GM23338 (cell line): Measurements from ENCODE around the gene POLA2. TPM values are rescaled to one million over a fixed set of nuclear protein-coding genes. Genes with fewer than 3 reads are reported as not detected.
A peak's percentile ranks its signal among the peaks of the same experiment; 100 is the strongest.

Experiments used
- ATAC-seq: fragments of 200-7000 bp; cut with Tn5 transposase; 3 replicates; pipeline ENCODE4 v1.9.1; 2020
- DNase-seq: peaks from one replicate; pipeline ENCODE4 v3.0.0-alpha.2; 2015; ENCODE audit warnings: low spot score
- H2AFZ ChIP-seq: fragments of 200-600 bp; sonication (generic); 2 replicates; pipeline ENCODE4 v1.8.0; 2016; ENCODE audit warnings: antibody characterized with exemption, mild to moderate bottlenecking, moderate library complexity
- H3F3A ChIP-seq: fragments of 200-600 bp; sonication (generic); replicated peaks from 2 replicates; pipeline ENCODE4 v1.8.0; 2017; ENCODE audit warnings: antibody characterized with exemption, mixed run types, low read depth
- H3K27ac ChIP-seq: fragments of 200-600 bp; sonication (generic); 2 replicates; pipeline ENCODE4 v1.6.1; 2016; ENCODE audit warnings: low read depth
- H3K27me3 ChIP-seq: fragments of 200-600 bp; sonication (generic); 2 replicates; pipeline ENCODE4 v1.8.0; 2016; ENCODE audit warnings: mild to moderate bottlenecking, mixed run types, moderate library complexity; ENCODE audit not compliant: insufficient read depth
- H3K36me3 ChIP-seq: fragments of 200-600 bp; sonication (generic); 2 replicates; pipeline ENCODE4 v1.8.0; 2016; ENCODE audit warnings: mild to moderate bottlenecking; ENCODE audit not compliant: insufficient read depth
- H3K4me1 ChIP-seq: fragments of 200-600 bp; sonication (generic); 2 replicates; pipeline ENCODE4 v1.8.0; 2016; ENCODE audit warnings: mild to moderate bottlenecking, moderate library complexity; ENCODE audit not compliant: insufficient read depth
- H3K4me2 ChIP-seq: fragments of 200-600 bp; sonication (generic); 2 replicates; pipeline ENCODE4 v1.7.1; 2017; ENCODE audit warnings: mixed run types
- H3K4me3 ChIP-seq: fragments of 200-600 bp; sonication (generic); 2 replicates; pipeline ENCODE4 v1.6.1; 2016; ENCODE audit warnings: mixed run types
- H3K79me2 ChIP-seq: fragments of 200-600 bp; sonication (generic); replicated peaks from 2 replicates; pipeline ENCODE4 v1.8.0; 2017; ENCODE audit warnings: mild to moderate bottlenecking; ENCODE audit not compliant: insufficient read depth
- H3K9me2 ChIP-seq: fragments of 200-600 bp; sonication (generic); 2 replicates; pipeline ENCODE4 v1.8.0; 2017; ENCODE audit not compliant: insufficient read depth
- H4K20me1 ChIP-seq: fragments of 200-600 bp; sonication (generic); replicated peaks from 2 replicates; pipeline ENCODE4 v1.8.0; 2017; ENCODE audit warnings: mild to moderate bottlenecking; ENCODE audit not compliant: insufficient read depth
- H3K27ac Mint-ChIP-seq: 2 replicates; pipeline ENCODE4 v1.8.0; 2020; ENCODE audit warnings: inconsistent platforms, mild to moderate bottlenecking, moderate library complexity, mixed read lengths
- H3K27me3 Mint-ChIP-seq: 3 replicates; pipeline ENCODE4 v1.8.0; 2022; ENCODE audit warnings: low read depth, mild to moderate bottlenecking, moderate library complexity, mixed read lengths, inconsistent platforms; ENCODE audit not compliant: insufficient read depth, poor library complexity
- H3K36me3 Mint-ChIP-seq: 3 replicates; pipeline ENCODE4 v1.8.0; 2021; ENCODE audit warnings: low read depth, mild to moderate bottlenecking, inconsistent platforms, moderate library complexity, mixed read lengths
- H3K4me1 Mint-ChIP-seq: 3 replicates; pipeline ENCODE4 v1.8.0; 2020; ENCODE audit warnings: mild to moderate bottlenecking, inconsistent platforms, mixed read lengths
- H3K4me3 Mint-ChIP-seq: 3 replicates; pipeline ENCODE4 v1.8.0; 2021; ENCODE audit warnings: moderate library complexity, mild to moderate bottlenecking, inconsistent platforms, mixed read lengths
- H3K9me3 Mint-ChIP-seq: 3 replicates; pipeline ENCODE4 v1.8.0; 2020; ENCODE audit warnings: moderate library complexity, mild to moderate bottlenecking, inconsistent platforms, mixed read lengths
- CREB1 ChIP-seq: fragments of 250-450 bp; sonication (Bioruptor Pico); IDR thresholded peaks from 2 replicates; pipeline ENCODE4 v1.5.0; 2020; ENCODE audit warnings: low read depth, mild to moderate bottlenecking, moderate library complexity
- EZH2 ChIP-seq: fragments of 200-600 bp; sonication (generic); IDR thresholded peaks from one replicate; pipeline ENCODE4 v1.8.0; 2017; ENCODE audit warnings: antibody characterized with exemption, mild to moderate bottlenecking, low read depth; ENCODE audit not compliant: unreplicated experiment
- EZH2phosphoT487 ChIP-seq: fragments of 200-600 bp; sonication (generic); IDR thresholded peaks from one replicate; pipeline ENCODE4 v1.8.1; 2018; ENCODE audit warnings: antibody characterized with exemption; ENCODE audit not compliant: unreplicated experiment
- JUNB ChIP-seq: IDR thresholded peaks from one replicate; pipeline ENCODE4 v1.6.1; 2016; ENCODE audit warnings: antibody characterized with exemption; ENCODE audit not compliant: unreplicated experiment
- NANOG ChIP-seq: IDR thresholded peaks from 2 replicates; pipeline ENCODE4 v1.6.1; 2016; ENCODE audit warnings: antibody characterized with exemption, borderline replicate concordance
- STAT1 ChIP-seq: IDR thresholded peaks from one replicate; pipeline ENCODE4 v1.6.1; 2016; ENCODE audit warnings: antibody characterized with exemption; ENCODE audit not compliant: unreplicated experiment
- ZNF114 ChIP-seq: fragments of 250-450 bp; sonication (Bioruptor Pico); IDR thresholded peaks from 2 replicates; pipeline ENCODE4 v1.5.0; 2020; ENCODE audit warnings: mild to moderate bottlenecking, moderate library complexity
- polyA plus RNA-seq: library from polyadenylated mRNA; unstranded; fragments of >200 nt; fragmentation: Nextera tagmentation; extraction: Ambion mirVana; gene quantifications from 2 replicates; pipeline ENCODE4 v1.2.1, GENCODE V29; 2016
- total RNA-seq: library from RNA; depleted of rRNA; stranded (reverse); fragments of >200 nt; shearing (Covaris generic); gene quantifications from 2 replicates; pipeline ENCODE4 v1.2.3, GENCODE V29; 2014
- TF ChIP-seq, protein P1 (sequence below), 2 experiments: fragments of 200-600 bp in 1 of 2; sonication (generic) in 1 of 2; conservative IDR thresholded peaks; 2 replicates each; pipeline versions ENCODE4 v1.5.1 to v1.6.1; 2016 to 2017; ENCODE audit warnings: antibody characterized with exemption in 2 of 2, low read depth in 2 of 2, mild to moderate bottlenecking in 2 of 2, moderate library complexity in 1 of 2
- TF ChIP-seq, protein P2 (sequence below): IDR thresholded peaks from 2 replicates; pipeline ENCODE4 v1.6.1; 2016; ENCODE audit warnings: antibody characterized with exemption
- TF ChIP-seq, protein P3 (sequence below): IDR thresholded peaks from one replicate; pipeline ENCODE4 v1.6.1; 2018; ENCODE audit warnings: antibody characterized with exemption; ENCODE audit not compliant: unreplicated experiment

POLA2 gene
- total and polyA plus RNA-seq, 2 experiments from 2014 or later: 22.5 to 30.4 TPM

DNA sequence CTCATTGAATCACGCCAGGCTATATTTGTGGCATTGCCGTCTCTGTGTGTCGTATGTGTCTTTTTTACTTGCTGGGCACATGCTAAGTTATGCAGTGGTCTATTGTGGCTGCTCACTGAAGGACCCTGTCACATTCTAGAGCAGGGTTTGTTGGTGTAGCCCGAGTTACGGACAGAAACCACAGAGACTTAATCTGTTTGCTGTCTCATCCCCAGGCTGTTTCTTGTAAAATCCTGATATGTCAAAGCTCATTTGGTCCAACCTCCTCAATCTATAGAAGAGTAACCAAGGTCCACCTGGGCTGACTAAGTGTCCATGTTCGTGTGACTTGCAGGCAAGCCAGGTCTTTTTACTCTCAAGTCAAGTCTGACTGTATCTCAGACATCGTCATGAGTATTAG lies 76.9 kb downstream of the POLA2 start:
- H3F3A ChIP-seq: 0 out of 2 replicates have a peak, but pooled peaks cover 3% of the 10 kb centered on the region
- H3K27me3 ChIP-seq: no peaks in the 10 kb centered on the region
- H3K36me3 ChIP-seq: peaks cover 27% of the 10 kb centered on the region
- H3K27ac Mint-ChIP-seq: no peak overlapping the region
- peaks cover 14% of the 10 kb centered on the region for H3K4me1 Mint-ChIP-seq
- no peaks in the 10 kb centered on the region; the same call in 1 of the 3 replicates for H3K9me3 Mint-ChIP-seq
- DNase-seq: no peak
- TF ChIP-seq STAT1 (no peak), ZNF114 (CRISPR knock-in tag) (no peak), EZH2 (no peak), JUNB (no peak), CREB1 (CRISPR knock-in tag) (no peak)
- TF ChIP-seq, protein P1, sequence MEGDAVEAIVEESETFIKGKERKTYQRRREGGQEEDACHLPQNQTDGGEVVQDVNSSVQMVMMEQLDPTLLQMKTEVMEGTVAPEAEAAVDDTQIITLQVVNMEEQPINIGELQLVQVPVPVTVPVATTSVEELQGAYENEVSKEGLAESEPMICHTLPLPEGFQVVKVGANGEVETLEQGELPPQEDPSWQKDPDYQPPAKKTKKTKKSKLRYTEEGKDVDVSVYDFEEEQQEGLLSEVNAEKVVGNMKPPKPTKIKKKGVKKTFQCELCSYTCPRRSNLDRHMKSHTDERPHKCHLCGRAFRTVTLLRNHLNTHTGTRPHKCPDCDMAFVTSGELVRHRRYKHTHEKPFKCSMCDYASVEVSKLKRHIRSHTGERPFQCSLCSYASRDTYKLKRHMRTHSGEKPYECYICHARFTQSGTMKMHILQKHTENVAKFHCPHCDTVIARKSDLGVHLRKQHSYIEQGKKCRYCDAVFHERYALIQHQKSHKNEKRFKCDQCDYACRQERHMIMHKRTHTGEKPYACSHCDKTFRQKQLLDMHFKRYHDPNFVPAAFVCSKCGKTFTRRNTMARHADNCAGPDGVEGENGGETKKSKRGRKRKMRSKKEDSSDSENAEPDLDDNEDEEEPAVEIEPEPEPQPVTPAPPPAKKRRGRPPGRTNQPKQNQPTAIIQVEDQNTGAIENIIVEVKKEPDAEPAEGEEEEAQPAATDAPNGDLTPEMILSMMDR (conservative IDR thresholded peaks at IDR 0.05; ENCODE audit: low read depth in 2 of 2): no peak
- no peak overlapping the region for H3K4me3 ChIP-seq
- H3K4me3 Mint-ChIP-seq: no peak overlapping the region
- peaks cover 5% of the 10 kb centered on the region for H3K27me3 Mint-ChIP-seq
- 0 out of 2 replicates have a peak overlapping the region, but pooled peaks have one; percentile 37 for H3K27ac ChIP-seq
- peaks cover 44% of the 10 kb centered on the region for H3K36me3 Mint-ChIP-seq
- peaks cover 24% of the 10 kb centered on the region for H4K20me1 ChIP-seq
- peaks cover 11% of the 10 kb centered on the region for H3K4me1 ChIP-seq
- no peaks in the 10 kb centered on the region for H3K9me2 ChIP-seq
- peaks cover 60% of the 10 kb centered on the region for H3K79me2 ChIP-seq
- ATAC-seq: no peak
- no peak overlapping the region for H2AFZ ChIP-seq
- H3K4me2 ChIP-seq: no peak overlapping the region

DNA sequence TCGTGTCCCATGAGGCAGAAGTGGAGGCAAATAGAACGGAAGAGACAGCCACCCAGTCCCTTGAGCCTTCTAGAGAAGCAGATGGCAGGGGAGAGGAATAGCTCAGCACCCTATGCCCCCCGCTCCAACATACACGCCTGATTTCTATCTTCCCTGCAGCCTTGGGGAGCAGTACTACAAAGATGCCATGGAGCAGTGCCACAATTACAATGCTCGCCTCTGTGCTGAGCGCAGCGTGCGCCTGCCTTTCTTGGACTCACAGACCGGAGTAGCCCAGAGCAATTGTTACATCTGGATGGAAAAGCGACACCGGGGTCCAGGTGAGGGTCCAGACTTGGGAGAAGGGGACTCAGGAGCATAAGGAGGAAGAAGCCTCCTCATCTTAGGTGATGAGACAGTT lies 78.5 kb downstream of the POLA2 start:
- DNase-seq (no peak), ATAC-seq (no peak)
- Histone ChIP-seq H3K9me2 (no peaks in the 10 kb centered on the region), H2AFZ (no peak overlapping the region), H4K20me1 (peaks cover 14% of the 10 kb centered on the region), H3K4me1 (peaks cover 3% of the 10 kb centered on the region), H3K79me2 (peaks cover 46% of the 10 kb centered on the region), H3K27me3 (no peaks in the 10 kb centered on the region), H3K27ac (no peak overlapping the region), H3K4me3 (no peak overlapping the region), H3F3A (0 out of 2 replicates have a peak, but pooled peaks cover 3% of the 10 kb centered on the region), H3K36me3 (peaks cover 27% of the 10 kb centered on the region), H3K4me2 (no peak overlapping the region)
- Mint-ChIP-seq H3K27me3 (no peaks in the 10 kb centered on the region), H3K9me3 (no peaks in the 10 kb centered on the region; the same call in 2 of the 3 replicates), H3K4me1 (peaks cover 4% of the 10 kb centered on the region), H3K4me3 (no peak overlapping the region), H3K36me3 (peaks cover 59% of the 10 kb centered on the region), H3K27ac (no peak overlapping the region)
- TF ChIP-seq NANOG (no peak), EZH2 (no peak), EZH2phosphoT487 (no peak), ZNF114 (CRISPR knock-in tag) (no peak), CREB1 (CRISPR knock-in tag) (no peak)
- TF ChIP-seq, protein P2, sequence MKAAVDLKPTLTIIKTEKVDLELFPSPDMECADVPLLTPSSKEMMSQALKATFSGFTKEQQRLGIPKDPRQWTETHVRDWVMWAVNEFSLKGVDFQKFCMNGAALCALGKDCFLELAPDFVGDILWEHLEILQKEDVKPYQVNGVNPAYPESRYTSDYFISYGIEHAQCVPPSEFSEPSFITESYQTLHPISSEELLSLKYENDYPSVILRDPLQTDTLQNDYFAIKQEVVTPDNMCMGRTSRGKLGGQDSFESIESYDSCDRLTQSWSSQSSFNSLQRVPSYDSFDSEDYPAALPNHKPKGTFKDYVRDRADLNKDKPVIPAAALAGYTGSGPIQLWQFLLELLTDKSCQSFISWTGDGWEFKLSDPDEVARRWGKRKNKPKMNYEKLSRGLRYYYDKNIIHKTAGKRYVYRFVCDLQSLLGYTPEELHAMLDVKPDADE: no peak
- TF ChIP-seq, protein P3, sequence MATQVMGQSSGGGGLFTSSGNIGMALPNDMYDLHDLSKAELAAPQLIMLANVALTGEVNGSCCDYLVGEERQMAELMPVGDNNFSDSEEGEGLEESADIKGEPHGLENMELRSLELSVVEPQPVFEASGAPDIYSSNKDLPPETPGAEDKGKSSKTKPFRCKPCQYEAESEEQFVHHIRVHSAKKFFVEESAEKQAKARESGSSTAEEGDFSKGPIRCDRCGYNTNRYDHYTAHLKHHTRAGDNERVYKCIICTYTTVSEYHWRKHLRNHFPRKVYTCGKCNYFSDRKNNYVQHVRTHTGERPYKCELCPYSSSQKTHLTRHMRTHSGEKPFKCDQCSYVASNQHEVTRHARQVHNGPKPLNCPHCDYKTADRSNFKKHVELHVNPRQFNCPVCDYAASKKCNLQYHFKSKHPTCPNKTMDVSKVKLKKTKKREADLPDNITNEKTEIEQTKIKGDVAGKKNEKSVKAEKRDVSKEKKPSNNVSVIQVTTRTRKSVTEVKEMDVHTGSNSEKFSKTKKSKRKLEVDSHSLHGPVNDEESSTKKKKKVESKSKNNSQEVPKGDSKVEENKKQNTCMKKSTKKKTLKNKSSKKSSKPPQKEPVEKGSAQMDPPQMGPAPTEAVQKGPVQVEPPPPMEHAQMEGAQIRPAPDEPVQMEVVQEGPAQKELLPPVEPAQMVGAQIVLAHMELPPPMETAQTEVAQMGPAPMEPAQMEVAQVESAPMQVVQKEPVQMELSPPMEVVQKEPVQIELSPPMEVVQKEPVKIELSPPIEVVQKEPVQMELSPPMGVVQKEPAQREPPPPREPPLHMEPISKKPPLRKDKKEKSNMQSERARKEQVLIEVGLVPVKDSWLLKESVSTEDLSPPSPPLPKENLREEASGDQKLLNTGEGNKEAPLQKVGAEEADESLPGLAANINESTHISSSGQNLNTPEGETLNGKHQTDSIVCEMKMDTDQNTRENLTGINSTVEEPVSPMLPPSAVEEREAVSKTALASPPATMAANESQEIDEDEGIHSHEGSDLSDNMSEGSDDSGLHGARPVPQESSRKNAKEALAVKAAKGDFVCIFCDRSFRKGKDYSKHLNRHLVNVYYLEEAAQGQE: no peak
